Activated T-cell treated with anti-CD3 and anti-CD28 coated beads for 48 hours (primary cell): ENCODE data around the gene ALS2.
"Not testable (repeated sequence)": the region's sequence is repeated elsewhere in the genome, so short reads cannot be mapped to it uniquely, and the experiment has no call there.

Experiments
- DNase-seq: peaks from one replicate; pipeline ENCODE4 v3.0.0-alpha.2; 2020; ENCODE audit warnings: low read depth

ALS2 gene

DNA sequence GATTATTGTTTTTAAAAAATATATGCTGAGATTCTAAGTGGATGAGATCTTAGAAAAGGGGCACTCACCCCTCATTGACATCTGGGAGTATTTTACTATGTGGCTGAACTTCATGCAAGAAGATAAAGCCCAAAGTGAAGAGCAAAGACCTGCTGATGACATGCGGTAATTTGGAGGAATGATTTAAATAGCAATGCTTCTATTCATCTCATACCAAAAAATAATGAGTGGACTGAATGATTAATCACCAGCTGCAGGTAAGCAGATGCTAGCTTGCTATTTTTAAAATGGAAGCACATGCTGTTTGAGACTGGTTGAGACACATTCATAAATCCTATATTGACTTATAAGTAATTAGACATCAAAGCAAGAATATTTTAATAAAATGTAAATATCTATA lies 12.9 kb upstream of the ALS2 start:
- DNase-seq, result no peak

DNA sequence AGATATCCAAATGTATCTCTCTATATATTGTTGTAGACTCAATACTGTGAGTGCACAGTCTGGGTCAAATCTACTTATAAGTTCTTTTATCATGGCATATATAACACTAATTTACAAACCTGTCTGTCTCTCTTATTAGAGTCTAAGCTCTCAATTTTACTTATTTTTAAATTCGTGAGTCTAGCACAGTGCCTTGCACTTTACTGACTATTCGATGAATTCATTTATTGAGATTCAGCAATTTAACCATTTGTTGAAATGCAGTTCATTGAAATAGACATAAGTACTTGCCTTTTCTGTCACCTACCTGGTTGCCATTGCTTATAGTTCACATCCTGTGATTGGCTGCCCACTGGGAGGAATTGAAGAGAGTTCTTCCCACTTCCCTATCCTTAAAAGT lies 10.3 kb upstream of the ALS2 start:
- no peak for DNase-seq

DNA sequence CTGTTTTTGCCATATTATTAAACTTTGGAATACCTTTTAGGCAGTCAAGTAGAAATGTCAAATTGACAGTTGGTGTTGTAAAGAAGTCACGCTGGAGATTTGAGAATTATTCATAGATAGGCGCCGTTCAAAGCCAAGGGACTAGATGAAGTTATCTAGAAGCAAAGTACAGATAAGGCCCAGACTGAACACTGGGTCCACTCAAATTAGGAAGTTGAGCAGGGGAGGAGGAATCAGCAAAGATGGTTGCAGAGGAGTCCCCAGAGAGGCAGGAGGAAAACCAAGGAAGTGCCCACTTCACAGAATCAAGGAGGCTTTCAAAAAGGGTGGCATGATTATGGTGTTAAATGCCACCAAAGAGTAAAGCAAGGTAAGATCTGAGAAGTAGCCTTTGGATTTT lies 9.6 kb upstream of the ALS2 start:
- DNase-seq, result no peak

DNA sequence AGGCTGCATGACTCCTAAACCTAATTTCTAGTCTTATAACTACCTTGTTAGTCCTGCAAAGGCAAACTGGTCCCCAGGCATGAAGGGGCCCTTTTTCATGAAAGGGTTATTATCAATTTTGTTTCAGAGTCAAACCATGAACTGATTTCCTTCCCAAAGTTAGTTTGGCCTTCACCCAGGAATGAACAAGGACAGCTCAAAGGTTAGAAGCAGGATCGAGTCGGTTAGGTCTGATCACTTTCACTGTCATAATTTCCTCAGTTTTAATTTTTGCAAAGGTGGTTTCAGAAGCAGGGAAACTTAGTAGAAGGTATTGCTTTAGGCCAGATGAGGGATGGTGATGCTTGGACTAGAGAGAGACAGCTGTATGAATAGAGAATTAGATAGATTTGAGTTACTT lies 8.7 kb upstream of the ALS2 start:
- no peak for DNase-seq

DNA sequence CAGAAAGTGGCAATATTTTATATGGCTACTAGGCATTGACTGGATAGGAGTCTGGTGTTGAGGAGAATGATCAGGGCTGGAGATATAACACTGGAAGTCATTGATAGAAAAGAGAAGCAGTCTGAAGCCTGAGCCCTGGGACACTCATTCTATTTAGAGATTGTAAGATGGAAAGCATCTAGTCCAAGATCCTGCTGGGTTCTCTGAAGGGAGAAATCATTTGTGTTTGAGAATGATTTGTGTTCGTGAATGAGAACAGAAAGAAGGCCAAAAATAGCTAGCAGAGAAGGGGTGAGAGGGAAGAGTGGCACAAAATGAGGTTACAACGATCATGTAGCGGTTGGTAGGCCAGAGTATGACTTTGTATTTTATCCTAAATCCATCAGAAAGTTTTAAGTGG lies 7.6 kb upstream of the ALS2 start:
- no peak for DNase-seq

DNA sequence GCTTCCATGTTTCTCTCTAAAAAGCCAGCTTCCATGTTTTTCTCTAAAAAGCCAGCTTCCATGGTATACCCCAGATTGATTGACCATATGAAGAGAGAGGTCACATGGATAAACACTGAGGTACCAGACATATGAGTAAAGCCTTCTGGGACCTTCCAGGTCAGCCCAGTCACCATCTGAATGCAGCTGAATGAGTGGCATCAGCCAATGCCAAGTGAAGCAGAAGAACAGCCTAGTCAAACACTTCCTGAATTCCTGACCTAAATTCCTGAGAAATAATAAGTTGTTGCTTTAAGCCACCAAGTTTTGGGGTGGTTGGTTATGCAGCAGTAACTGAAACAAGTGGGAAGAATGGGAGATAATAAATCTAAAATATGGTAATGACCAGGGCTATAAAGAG lies 5.7 kb upstream of the ALS2 start:
- no peak for DNase-seq

DNA sequence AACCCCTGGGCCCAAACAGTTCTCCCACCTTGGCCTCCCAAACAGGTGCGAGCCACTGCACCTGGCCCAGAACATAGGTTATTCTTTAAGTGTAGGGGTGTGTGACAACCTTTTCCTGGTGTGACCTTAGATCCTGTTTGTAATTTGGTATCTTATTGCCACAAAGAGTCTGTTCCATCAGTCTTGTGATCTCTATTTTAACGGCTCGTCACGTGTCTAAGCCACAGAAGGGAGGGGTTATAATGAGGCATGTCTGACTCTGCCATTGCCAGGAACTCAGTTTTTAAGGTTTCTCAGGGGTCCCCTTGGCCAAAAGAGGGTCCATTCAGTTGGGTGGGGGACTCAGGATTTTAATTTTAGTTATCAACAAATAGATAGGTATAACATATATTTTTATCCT lies 4.4 kb upstream of the ALS2 start:
- no peak for DNase-seq

DNA sequence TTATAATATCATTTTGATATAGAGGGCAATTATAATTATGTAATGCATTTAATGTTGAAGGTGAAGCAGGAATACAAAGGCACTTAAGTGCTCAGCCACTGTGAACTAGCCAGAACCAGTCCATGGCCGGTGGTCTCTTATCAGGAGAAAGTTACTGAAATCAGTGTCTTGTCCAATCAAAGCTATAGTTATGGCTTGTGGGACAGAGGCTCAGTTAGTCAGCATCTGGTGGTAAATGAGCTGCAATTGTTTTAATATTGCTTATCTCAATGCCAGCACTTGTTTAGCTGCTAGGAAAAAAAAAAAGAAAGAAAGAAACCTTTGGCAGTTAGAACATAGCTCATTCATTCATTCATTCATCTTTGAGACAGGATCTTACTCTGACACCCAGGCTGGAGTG lies 3.8 kb upstream of the ALS2 start:
- DNase-seq, result no peak

DNA sequence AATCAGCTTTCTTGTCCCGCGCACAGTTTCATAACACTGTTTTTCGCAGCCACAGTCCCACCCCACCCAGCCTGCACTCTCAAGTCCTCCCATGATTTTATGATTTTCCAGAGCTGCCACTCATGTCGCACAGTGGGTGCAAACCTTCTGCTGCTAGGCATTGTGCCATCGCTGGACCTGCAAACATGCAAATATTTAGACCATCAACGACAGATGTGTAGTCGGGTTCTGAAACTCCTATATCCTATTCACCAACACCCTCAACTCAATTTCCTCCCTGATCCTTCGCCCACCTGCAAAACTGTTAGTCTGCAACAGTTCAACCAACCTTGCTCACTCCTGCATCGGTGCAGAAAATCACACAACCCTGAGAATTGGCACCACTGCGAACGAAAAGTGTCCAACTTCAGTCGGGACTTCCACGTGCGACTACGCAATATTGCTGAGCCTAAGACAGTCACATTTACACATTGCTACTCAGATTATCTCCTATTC lies 871 bp upstream of the ALS2 start:
- no peak for DNase-seq

DNA sequence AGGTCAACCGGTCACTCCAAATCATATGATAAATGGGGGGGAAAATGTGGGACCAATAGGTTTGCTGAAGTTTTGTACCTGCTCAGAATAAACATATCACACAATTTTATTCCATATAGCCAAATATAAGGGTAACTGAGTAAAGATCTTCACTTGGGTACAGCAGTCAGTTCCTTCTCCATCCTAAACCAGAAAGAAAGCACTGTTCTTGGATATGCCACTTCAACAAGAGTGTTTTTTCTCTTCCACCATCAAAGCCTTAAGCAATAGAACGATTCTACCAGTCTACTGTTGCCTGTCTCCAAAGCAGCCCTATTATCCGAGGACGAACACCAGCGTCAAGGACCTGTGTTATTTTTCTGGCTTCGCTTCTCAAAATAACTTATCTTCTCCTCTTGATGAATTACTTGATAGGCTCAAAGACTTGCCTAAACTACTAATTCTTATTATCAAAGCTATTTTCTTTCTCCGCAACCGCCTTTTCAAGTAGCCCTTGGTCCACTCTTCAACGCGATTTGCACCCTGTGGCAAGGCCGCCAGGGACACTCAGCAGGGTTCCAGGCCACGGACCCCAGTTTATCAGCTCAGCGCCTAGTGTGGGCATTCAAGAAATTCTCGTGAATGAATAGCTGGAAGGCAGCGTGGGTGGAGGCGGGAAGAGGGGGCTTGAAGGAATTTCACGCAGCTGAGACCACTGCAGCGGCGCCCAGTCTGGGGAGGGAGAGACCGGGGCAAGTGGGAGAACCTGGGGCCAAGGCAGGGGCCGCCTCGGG lies 646 bp downstream of the ALS2 start:
- no peak for DNase-seq

DNA sequence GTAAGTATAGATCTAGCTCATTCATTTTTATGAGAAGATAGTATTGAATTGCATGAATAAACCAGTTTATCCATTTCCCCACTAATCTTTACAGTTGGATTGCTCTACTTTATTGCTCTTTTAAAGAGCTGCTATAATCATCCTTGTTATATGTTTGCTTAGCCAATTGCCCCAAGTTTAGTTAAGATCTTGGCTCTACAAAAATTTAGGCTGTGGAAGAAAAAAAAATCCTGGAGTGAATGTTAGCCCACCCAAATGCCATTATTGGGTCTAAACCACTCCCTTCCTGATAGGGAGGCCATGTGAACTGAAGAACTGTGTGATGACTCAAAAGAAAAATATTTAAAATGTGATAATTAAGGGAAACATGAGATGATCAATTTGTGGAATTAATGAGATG lies 2.9 kb downstream of the ALS2 start:
- no peak for DNase-seq

DNA sequence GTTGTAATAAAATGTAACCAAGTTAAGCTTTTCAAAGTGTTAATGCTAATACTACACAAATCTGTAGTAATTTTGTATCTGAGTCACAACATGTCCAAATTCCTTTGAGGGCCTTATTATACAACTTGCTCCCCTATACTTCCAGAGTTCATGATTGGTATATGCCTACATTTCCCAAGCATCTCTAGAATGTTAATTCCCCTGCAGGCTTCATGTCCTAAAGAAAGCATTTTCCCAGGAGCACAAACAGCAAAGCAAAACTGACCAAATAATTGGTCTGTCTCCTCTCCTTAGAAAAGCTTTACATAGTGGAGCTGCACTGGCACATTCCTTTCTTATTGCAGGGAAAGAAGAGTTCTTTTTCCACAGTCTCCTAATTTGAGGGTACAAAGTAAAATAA lies 3.7 kb downstream of the ALS2 start:
- DNase-seq, result no peak

DNA sequence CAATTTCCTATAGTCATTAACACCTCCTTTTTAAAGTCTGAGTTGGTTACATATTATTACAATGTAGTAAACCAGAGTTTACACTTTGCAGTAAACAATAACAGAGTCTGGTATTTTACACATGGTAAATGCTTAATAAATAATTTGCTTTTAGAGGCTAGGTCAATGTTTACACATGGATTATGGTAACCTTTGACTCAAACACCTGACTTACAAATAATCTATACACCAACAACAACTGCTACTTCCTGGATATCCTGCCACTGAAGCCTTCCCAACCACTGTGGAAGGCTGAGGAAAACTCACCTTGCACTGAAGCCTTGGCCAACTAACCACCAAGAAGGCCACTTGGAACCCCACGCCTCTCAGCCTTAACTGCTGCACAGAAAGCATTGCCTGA lies 5.4 kb downstream of the ALS2 start:
- no peak for DNase-seq

DNA sequence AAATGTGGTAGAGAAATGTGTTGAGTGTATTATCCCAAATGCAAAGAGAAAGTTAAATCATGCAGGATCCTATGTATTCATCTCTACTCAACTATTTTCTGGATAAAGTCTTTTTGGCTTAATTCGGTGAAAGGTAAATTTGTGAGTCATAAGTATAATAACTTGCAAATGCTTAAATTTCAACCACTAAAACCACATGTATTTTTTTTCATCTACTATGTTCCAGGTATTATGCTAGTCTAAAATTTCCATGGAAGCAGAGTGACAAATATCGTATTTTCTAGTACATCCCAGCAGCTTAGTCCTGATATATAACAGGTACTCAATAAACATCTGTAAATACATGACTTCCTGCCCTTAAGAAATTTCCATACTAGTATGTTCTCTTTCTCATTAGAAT lies 6.2 kb downstream of the ALS2 start:
- DNase-seq, result no peak

DNA sequence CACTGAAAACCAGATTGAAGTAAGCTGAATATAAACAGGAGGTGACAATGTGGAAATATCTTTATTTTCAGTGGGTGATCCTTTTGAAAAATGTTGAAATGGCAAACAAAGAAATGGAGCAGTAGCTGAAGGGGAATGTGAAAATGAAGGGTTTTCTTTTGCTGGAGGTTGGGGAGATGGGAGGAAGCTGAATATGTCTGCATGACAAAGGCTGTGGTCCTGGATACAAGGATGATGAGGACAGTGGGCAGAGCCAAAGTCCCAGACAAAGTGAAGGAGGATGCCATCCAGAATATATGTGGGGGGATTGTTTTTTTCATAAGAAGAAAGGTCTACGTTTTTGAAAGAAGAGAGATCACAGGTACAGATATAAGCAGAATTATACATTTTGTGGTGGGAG lies 6.7 kb downstream of the ALS2 start:
- DNase-seq, result no peak

DNA sequence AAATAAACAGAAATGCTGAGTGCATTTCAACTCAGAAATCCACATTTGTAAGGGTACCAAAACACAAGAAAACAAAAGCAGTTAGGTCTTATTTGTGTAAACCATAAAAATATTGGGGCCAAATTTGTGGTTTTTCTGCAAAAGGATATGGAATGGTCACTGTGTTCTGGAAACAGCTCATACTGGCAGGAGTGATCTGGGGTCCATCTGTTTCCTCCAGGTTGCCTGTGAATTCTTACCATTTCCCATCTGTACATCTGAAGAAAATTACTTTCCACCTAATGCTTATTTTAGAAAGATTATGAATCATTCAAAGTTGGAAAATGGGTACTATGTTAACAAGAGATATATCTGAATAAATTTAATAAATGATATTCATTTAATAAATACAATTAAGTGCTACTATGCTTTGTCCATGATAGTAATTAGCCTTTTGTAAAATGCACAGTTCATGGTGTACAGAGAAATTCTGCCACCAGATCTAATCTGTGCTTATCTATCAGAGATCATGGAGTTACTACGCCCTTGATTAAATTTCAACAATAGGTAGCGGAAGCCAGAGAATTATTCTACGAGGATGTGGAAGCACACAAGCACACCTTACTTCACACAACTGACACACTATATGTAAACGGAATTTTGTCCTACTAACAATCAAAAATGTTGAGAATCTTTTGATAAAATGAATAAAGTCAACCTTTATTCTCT lies 10.9 kb downstream of the ALS2 start:
- DNase-seq, result no peak

DNA sequence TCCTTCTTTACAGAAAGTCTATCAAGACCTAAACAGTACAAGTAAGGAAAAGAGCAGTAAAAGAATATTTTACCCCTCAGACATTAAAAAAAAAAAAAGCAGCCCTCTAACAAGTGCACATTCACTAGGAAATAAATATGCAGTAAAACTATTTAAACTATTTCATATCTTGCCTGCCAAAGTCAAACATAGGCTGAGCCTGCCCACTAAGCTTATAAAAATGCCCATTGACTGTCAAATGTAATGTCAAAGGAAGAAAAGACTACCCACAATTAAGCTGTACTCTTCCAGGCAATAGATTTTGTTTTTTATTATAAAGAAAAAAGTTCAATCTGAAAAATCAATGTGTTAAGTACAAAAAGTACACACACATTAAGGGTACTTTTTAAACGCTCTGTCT lies 11.8 kb downstream of the ALS2 start:
- DNase-seq, result no peak

DNA sequence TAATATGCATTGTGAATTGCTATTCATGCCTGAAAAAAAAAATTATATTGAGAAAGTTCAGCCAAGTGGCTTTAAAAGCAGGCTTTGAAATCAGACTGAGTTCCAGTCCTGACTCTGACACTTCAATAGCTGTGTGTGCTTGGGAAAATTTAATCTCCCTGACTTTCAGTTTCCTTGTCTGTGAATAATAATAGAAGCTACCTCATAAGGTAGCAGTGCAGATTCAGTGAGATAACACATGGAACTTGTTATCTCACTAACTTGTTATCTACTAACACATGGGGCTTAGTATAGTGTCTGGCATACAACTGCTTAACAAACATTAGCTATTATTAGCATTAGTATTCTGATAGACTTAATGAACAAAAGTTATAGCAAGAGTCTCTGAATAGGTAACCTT lies 14.9 kb downstream of the ALS2 start:
- DNase-seq, result no peak

DNA sequence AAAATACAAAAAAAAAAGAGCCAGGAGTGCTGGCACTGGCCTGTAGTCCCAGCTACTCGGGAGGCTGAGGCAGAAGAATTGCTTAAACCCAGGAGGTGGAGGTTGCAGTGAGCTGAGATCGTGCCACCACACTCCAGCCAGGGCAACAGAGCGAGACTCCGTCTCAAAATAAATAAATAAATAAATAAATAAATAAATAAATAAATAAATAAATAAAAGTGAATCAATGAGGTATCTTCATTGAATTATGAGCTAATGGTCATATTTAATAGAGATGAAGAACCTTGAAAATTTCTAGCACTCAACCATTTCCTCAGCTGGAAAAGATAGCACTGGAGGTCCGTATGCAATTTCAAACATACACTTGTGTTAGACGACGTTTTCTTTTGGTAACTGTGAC lies 16.3 kb downstream of the ALS2 start:
- not testable (repeated sequence) for DNase-seq

DNA sequence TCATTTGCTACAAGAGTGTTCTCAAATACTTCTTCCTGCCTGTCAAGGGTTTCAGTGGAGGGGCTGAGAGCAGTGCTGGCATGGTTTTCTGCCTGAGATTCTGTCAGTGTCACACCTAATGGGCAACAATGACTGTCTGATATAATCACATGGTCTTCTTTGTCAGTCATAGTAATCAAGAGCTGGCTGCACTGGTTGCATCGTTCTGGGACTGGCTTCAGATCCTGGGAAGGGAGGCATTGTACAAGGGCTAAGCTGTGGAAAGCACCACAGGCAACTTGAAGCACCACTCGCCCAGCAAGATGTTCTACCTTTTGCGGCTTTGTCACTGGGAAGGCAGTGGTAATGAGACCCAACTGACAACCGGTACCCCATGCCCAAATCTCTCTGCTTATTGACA lies 19.6 kb downstream of the ALS2 start:
- no peak for DNase-seq

DNA sequence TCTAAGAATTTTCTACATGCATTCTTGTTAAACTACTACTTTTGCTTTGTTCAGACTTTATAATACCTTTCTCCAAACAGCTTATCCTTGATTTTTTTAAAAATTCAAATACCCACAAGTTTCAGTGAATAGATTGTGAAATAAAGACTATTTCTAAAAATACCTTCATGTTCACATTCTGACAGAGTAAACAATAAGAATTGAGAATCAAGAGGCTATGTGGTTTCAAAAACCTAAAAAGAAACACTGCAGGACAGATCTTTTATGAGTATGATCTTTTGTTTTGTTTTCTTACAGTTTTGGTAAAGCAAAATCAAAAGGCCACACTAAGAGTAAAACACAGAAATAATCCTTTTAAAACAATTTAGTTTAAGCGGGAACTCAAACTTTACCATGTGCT lies 21.2 kb downstream of the ALS2 start:
- DNase-seq, result no peak

DNA sequence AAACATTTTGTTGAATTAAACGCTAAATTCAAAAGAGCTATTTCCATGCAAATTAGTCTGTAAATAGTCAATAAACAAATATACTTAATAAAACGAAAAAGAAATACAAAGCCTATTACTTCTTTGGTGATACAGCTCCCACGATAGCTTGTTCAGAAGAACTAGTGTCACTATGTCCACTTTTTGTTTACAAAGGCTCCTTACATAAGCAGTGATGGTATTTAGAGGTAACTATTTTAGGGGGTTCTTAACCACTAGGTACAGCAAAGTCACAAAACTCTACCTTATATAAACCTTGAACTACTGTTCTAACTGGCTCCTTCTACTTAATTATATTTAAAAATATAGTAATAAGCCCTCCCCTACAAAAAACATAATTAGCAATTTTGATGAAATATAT lies 21.9 kb downstream of the ALS2 start:
- DNase-seq, result no peak

DNA sequence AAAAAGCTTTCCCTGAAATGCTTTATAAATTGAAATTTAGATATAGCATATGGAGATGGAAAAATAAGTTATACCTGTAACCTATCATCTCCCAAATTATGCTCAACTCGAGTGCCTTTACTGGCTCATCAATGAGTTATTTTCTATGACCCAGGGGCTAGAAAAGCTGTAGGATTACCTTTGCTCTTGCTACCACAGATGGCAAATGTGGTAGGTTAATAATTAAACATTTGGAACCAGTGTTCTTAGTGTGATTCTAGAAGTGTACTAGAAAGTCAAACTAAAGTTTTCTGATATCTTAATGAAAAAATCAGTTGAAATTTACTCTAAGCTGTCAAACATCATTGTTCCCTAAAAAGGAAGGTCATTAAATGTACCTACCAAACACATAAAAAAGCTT lies 22.5 kb downstream of the ALS2 start:
- no peak for DNase-seq
